ENCODE results near the gene WNT3A. TPM values are rescaled to one million over a fixed set of nuclear protein-coding genes. Genes with fewer than 3 reads are reported as not detected.

The WNT3A gene
- total and polyA plus RNA-seq, 12 donors: not detected

DNA sequence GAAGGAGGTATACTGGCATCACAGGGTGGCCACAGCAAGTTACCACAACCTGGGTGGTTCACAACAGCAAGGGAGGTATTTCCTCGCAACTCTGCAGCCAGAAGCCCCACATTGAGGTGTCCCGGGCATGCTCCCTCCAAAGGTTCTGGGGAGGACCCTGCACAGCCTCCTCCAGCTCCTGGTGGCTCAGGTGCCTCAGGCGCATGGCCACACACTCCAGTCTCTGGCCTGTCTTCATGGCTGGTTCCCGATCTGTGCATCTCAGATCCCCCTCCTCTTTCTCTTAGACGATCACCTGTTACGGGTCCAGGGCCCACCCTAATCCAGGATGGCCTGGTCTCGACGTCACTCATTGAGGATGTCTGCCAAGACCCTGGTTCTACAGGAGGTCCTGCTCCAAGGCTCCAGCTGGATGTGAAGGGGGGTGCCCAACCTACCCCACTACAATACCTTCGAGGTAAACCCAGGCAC is 69.0 kb downstream of the WNT3A start:
- peaks cover 0 to 15% (median 7%) of the 10 kb centered on the region in 7 donors for H3K27me3 ChIP-seq
- peaks cover 0 to 2% (median under 1%) of the 10 kb centered on the region in 9 donors for H3K4me1 ChIP-seq
- no peak overlapping the region for H3K27ac ChIP-seq
- H3K36me3 ChIP-seq: no peaks in the 10 kb centered on the region
- ATAC-seq (no peak), DNase-seq (no peak)
- intact Hi-C loops (cut with DNase I): no loop called here
- H3K4me3 ChIP-seq: no peak overlapping the region
- TF ChIP-seq CTCF (IDR thresholded peaks at IDR 0.05): no peak
- WGBS, 2 donors: 85 to 87% methylated on average over 9 of the region's 9 CpGs
- H3K9me3 ChIP-seq: no peaks in the 10 kb centered on the region

DNA sequence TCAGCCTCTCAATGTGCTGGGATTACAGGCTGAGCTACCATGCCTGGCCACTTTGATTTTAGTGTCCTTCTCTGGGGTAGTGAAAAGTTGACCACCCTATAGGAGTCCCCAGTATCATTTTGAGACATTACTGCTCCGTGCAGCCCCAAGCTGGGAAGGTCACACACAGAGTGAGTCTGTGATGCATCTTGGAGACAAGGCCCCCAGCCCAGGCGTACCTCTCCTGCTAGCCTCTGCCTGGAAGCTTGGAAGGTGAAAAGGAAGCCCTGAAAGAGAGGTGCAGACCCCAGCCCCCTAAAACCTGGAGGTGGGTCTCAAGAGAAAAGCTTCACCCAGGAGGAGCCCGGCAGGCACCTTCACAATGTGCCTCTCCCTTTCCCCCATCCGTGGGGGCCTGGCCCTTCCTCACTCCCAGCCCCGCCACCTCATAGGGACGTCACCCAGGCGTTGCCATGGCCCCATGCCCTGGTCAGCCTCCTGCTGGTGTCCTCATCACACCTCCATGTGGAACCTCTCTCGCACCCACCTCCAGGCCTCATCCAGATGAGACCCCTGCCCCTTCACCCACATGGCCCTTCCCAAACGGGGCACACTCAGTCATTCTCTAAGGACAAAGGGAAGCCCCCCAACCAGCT is 70.1 kb downstream of the WNT3A start:
- Histone ChIP-seq H3K27me3 (peaks cover 0 to 15% (median 7%) of the 10 kb centered on the region in 7 donors), H3K36me3 (no peaks in the 10 kb centered on the region), H3K4me3 (no peak overlapping the region), H3K27ac (no peak overlapping the region), H3K9me3 (no peaks in the 10 kb centered on the region), H3K4me1 (peaks cover 8 to 13% (median 10%) of the 10 kb centered on the region in 9 donors)
- ATAC-seq: no peak
- no peak for DNase-seq
- 75 to 76% methylated on average over 9 of the region's 9 CpGs for WGBS, 2 donors
- intact Hi-C loops (cut with DNase I): no loop called here
- no peak for TF ChIP-seq CTCF (IDR thresholded peaks at IDR 0.05)

DNA sequence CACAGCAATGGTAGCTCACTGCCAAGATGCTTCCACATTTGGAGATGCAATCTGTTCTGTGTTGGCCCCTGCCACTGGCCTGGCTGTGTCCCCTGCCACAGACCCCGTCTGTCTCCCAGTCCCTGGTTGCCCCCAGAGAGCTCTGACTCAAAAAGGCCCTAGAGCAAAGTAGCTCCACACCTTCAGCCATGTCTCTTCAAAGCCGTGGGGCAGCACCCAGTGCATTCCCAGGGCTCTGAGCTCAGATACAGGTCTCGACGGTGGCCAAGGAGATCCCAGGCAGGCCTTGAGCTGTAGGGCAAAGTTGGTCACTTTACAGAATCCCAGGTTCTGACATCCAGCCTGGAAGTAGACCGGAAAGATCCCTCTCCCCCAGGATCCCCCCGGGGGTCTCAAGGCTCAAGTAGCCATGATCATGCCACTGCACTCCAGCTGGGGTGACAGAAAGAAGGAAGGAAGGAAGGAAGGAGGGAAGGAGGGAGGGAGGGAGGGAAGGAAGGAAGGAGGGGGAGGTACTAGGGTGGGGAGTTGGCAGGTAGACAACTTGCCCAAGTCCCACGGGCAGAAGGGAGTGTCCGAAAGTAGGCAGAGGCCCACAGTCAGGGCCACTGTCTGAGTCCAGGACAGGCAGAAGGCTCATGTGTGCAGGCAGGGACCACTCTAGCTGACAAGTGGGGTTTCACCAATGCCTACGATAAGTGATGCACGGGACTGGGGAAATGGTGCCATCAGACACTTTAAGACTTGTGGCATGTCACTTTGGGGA is 71.0 kb downstream of the WNT3A start:
- 54 to 56% methylated on average over 10 of the region's 10 CpGs for WGBS, 2 donors
- no peak for ATAC-seq
- intact Hi-C loops (cut with DNase I): no loop called here
- Histone ChIP-seq H3K27me3 (peaks cover 0 to 10% (median 5%) of the 10 kb centered on the region in 7 donors), H3K4me3 (no peak overlapping the region), H3K36me3 (no peaks in the 10 kb centered on the region), H3K27ac (no peak overlapping the region), H3K9me3 (no peaks in the 10 kb centered on the region), H3K4me1 (peaks cover 10 to 13% (median 11%) of the 10 kb centered on the region in 9 donors)
- no peak for TF ChIP-seq CTCF (IDR thresholded peaks at IDR 0.05)
- no peak for DNase-seq

DNA sequence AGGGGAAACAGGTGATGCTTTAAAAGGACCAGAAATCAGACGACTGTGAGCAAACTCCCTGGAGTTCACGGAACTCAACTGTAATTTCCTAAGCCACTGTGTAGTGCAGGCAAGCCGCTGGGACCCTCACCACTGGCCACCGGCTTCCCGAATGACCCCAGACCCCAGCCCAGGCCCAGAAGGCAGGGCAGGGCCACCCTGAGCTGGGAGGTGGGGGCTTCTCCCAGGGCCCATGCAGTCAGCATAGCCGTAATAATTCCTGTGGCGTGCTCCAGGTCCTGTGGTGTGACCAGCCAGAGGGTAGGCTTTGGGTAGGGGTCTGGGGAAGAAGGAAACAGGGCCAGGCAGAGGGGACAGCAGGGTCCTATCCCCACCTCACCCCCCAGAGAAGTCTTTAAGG is 72.2 kb downstream of the WNT3A start:
- Histone ChIP-seq H3K4me1 (peaks cover 11 to 20% (median 16%) of the 10 kb centered on the region in 9 donors), H3K36me3 (no peaks in the 10 kb centered on the region), H3K27ac (no peak overlapping the region), H3K27me3 (peaks cover 0 to 4% (median 0%) of the 10 kb centered on the region in 7 donors), H3K4me3 (no peak overlapping the region), H3K9me3 (no peaks in the 10 kb centered on the region)
- 89 to 95% methylated on average over 7 of the region's 7 CpGs for WGBS, 2 donors
- TF ChIP-seq CTCF (IDR thresholded peaks at IDR 0.05): no peak
- no peak for DNase-seq
- intact Hi-C loops (cut with DNase I): no loop called here
- no peak for ATAC-seq
